Skeletal muscle tissue (tissue), 4 donors: ENCODE measurements around the gene PURA. TPM values are rescaled to one million over a fixed set of nuclear protein-coding genes. Genes with fewer than 3 reads are reported as not detected.

Experiments
- H3K27ac ChIP-seq: one replicate; pipeline ENCODE4 v1.7.0; 2013; ENCODE audit warnings: mild to moderate bottlenecking, low read depth, low read length, inconsistent platforms
- H3K27me3 ChIP-seq, 3 donors: one replicate each; pipeline ENCODE4 v1.7.0; 2013; ENCODE audit warnings: low read length in 3 of 3; ENCODE audit not compliant: control insufficient read depth in 3 of 3, insufficient read depth in 3 of 3
- H3K36me3 ChIP-seq, 3 donors: one replicate each; pipeline ENCODE4 v1.7.0; 2013; ENCODE audit warnings: low read length in 3 of 3; ENCODE audit not compliant: control insufficient read depth in 3 of 3, insufficient read depth in 3 of 3
- H3K4me1 ChIP-seq, 3 donors: one replicate each; pipeline ENCODE4 v1.7.0; 2013; ENCODE audit warnings: low read length in 3 of 3, mild to moderate bottlenecking in 3 of 3; ENCODE audit not compliant: control insufficient read depth in 3 of 3, insufficient read depth in 3 of 3
- H3K4me3 ChIP-seq, 3 donors: one replicate each; pipeline ENCODE4 v1.7.0; 2013; ENCODE audit warnings: low read length in 3 of 3
- H3K9ac ChIP-seq, 3 donors: one replicate each; pipeline ENCODE4 v1.7.0; 2013; ENCODE audit warnings: low read length in 3 of 3, mild to moderate bottlenecking in 3 of 3, moderate library complexity in 2 of 3, low read depth in 1 of 3
- H3K9me3 ChIP-seq, 3 donors: one replicate each; pipeline ENCODE4 v1.7.0; 2013; ENCODE audit warnings: low read length in 3 of 3; ENCODE audit not compliant: control insufficient read depth in 3 of 3
- total RNA-seq: library from RNA; depleted of rRNA; stranded (reverse); fragments of >200 nt; gene quantifications from one replicate; pipeline ENCODE4 v1.2.3, GENCODE V29; 2014
- donor health status: Osteomylitis.

Gene PURA
- total RNA-seq, 1 donor from 2014 or later: 7.8 TPM

- no peaks in the 10 kb centered on the region for H3K27me3 ChIP-seq
- H3K36me3 ChIP-seq: no peaks in the 10 kb centered on the region
- H3K9me3 ChIP-seq: peaks cover 0 to 3% (median 0%) of the 10 kb centered on the region in 3 donors
- H3K9ac ChIP-seq: no peak overlapping the region
- no peaks in the 10 kb centered on the region for H3K4me1 ChIP-seq
- H3K4me3 ChIP-seq: no peak overlapping the region
- no peak overlapping the region for H3K27ac ChIP-seq
Observed at GRCh38 chr5:140093179-140093578, 20.7 kb upstream of the PURA start.

- Histone ChIP-seq H3K9ac (no peak overlapping the region), H3K36me3 (no peaks in the 10 kb centered on the region), H3K9me3 (peaks cover 0 to 3% (median 0%) of the 10 kb centered on the region in 3 donors), H3K4me1 (no peaks in the 10 kb centered on the region), H3K4me3 (no peak overlapping the region), H3K27ac (no peak overlapping the region), H3K27me3 (no peaks in the 10 kb centered on the region)
Observed at GRCh38 chr5:140093866-140094265, 20.0 kb upstream of the PURA start.

- Histone ChIP-seq H3K9me3 (peaks cover 0 to 3% (median 0%) of the 10 kb centered on the region in 3 donors), H3K4me3 (no peak overlapping the region), H3K27me3 (no peaks in the 10 kb centered on the region), H3K9ac (no peak overlapping the region), H3K36me3 (no peaks in the 10 kb centered on the region), H3K4me1 (no peaks in the 10 kb centered on the region), H3K27ac (no peak overlapping the region)
Observed at GRCh38 chr5:140094889-140095288, 19.0 kb upstream of the PURA start.

- H3K4me3 ChIP-seq: no peak overlapping the region
- no peaks in the 10 kb centered on the region for H3K9me3 ChIP-seq
- H3K4me1 ChIP-seq: peaks cover 0 to 2% (median 0%) of the 10 kb centered on the region in 3 donors
- H3K36me3 ChIP-seq: no peaks in the 10 kb centered on the region
- H3K9ac ChIP-seq: no peak overlapping the region
- H3K27me3 ChIP-seq: no peaks in the 10 kb centered on the region
- no peak overlapping the region for H3K27ac ChIP-seq
Observed at GRCh38 chr5:140101179-140101578, 12.7 kb upstream of the PURA start.

GRCh38 chr5:140103154-140103553 is 10.8 kb upstream of the PURA start:
- no peaks in the 10 kb centered on the region for H3K9me3 ChIP-seq
- peaks cover 8 to 10% (median 10%) of the 10 kb centered on the region in 3 donors for H3K4me1 ChIP-seq
- H3K27me3 ChIP-seq: no peaks in the 10 kb centered on the region
- H3K4me3 ChIP-seq: no peak overlapping the region
- H3K9ac ChIP-seq: no peak overlapping the region
- no peaks in the 10 kb centered on the region for H3K36me3 ChIP-seq
- no peak overlapping the region for H3K27ac ChIP-seq

GRCh38 chr5:140104100-140104499 is 9.8 kb upstream of the PURA start:
- Histone ChIP-seq H3K9ac (no peak overlapping the region), H3K9me3 (no peaks in the 10 kb centered on the region), H3K4me1 (peaks cover 16 to 20% (median 16%) of the 10 kb centered on the region in 3 donors), H3K27me3 (no peaks in the 10 kb centered on the region), H3K4me3 (no peak overlapping the region), H3K27ac (no peak overlapping the region), H3K36me3 (no peaks in the 10 kb centered on the region)

- H3K27ac ChIP-seq: peak overlapping the region; percentile 100
Observed at GRCh38 chr5:140106101-140106500, 7.8 kb upstream of the PURA start.

GRCh38 chr5:140106805-140107311 is 7.1 kb upstream of the PURA start:
- peaks cover 18 to 29% (median 24%) of the 10 kb centered on the region in 3 donors for H3K4me1 ChIP-seq
- no peaks in the 10 kb centered on the region for H3K27me3 ChIP-seq
- H3K4me3 ChIP-seq: peak overlapping the region; percentile 73 to 93 (median 87)
- peak overlapping the region; percentile 100 for H3K27ac ChIP-seq
- H3K9me3 ChIP-seq: no peaks in the 10 kb centered on the region
- peak overlapping the region; percentile 99 to 100 (median 99) for H3K9ac ChIP-seq
- no peaks in the 10 kb centered on the region for H3K36me3 ChIP-seq

More at GRCh38 chr5:140106101-140106500, 7.8 kb upstream of the PURA start:
- Histone ChIP-seq H3K27me3 (no peaks in the 10 kb centered on the region), H3K36me3 (no peaks in the 10 kb centered on the region), H3K9me3 (no peaks in the 10 kb centered on the region), H3K9ac (peak overlapping the region in 1 of 3 donors; percentile 99), H3K4me1 (peaks cover 18 to 23% (median 22%) of the 10 kb centered on the region in 3 donors), H3K4me3 (no peak overlapping the region)

- Histone ChIP-seq H3K4me3 (peak overlapping the region; percentile 73 to 93 (median 87)), H3K9ac (peak overlapping the region; percentile 99 to 100 (median 99)), H3K27me3 (no peaks in the 10 kb centered on the region), H3K4me1 (peaks cover 18 to 35% (median 30%) of the 10 kb centered on the region in 3 donors), H3K27ac (peak overlapping the region; percentile 100), H3K36me3 (no peaks in the 10 kb centered on the region), H3K9me3 (no peaks in the 10 kb centered on the region)
Observed at GRCh38 chr5:140107312-140108092, 6.4 kb upstream of the PURA start.
